Testis (tissue), 2 donors: ENCODE measurements around the gene ADAMTS5.

ENCODE experiments used
- CTCF ChIP-seq, 3 experiments: fragments of 450-650 bp in 2 of 3; fragments of 200-600 bp in 1 of 3; sonication (generic) in 1 of 3; IDR thresholded peaks; one replicate each; pipeline ENCODE4 v1.5.1; 2016 to 2019; ENCODE audit warnings: antibody characterized with exemption in 3 of 3, mild to moderate bottlenecking in 2 of 3, moderate library complexity in 1 of 3
- POLR2A ChIP-seq: fragments of 450-650 bp; IDR thresholded peaks from one replicate; pipeline ENCODE4 v1.6.1; 2017; ENCODE audit warnings: antibody characterized with exemption, mild to moderate bottlenecking, moderate library complexity

DNA sequence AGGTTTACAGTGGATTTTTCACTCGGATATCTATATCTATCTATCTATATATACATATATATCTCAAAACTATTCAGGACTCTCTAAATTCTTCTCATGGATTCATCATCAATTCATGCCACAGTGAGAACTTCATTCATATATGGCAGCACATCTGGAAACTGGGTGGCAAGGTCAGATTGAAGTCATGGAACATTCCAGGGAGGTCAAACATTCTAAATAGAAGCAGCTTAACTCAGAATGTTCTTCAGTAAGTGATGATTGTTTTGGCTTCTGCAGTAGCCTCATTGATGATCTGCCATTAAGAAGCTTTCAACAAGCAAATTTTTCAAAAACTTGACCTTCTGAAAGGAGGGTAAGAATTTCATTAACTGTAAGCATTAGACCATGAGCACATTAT, 74.7 kb downstream of the ADAMTS5 start:
- TF ChIP-seq POLR2A (no peak), CTCF (IDR thresholded peaks at IDR 0.05) (no peak)
